Tibial nerve (tissue), 4 donors: ENCODE results near the gene PECR.

Experiments
- CTCF ChIP-seq, 5 experiments: fragments of 200-600 bp in 3 of 5; fragments of 450-650 bp in 2 of 5; sonication (generic) in 3 of 5; IDR thresholded peaks; one replicate each; pipeline ENCODE4 v1.5.1; 2016 to 2019; ENCODE audit warnings: antibody characterized with exemption in 5 of 5, mild to moderate bottlenecking in 3 of 5, moderate library complexity in 2 of 5
- EP300 ChIP-seq, 2 donors: sonication (generic); formaldehyde crosslinking; IDR thresholded peaks; one replicate each; pipeline ENCODE4 v1.6.1; 2017; ENCODE audit warnings: antibody characterized with exemption in 2 of 2, mild to moderate bottlenecking in 1 of 2
- POLR2A ChIP-seq, 2 donors: fragments of 450-650 bp; IDR thresholded peaks; one replicate each; pipeline ENCODE4 v1.6.1; 2017; ENCODE audit warnings: antibody characterized with exemption in 2 of 2, mild to moderate bottlenecking in 2 of 2, moderate library complexity in 2 of 2

GRCh38 chr2:216008387-216008786, 73.2 kb downstream of the PECR start:
- TF ChIP-seq POLR2A (IDR thresholded peaks at IDR 0.05) (no peak), CTCF (IDR thresholded peaks at IDR 0.05) (no peak), EP300 (IDR thresholded peaks at IDR 0.05) (no peak)
